ENCODE measurements around the gene PLXNA4. TPM values are rescaled to one million over a fixed set of nuclear protein-coding genes. Genes with fewer than 3 reads are reported as not detected.

PLXNA4 gene
- total RNA-seq, 1 experiment from 2014 or later = 1.0 TPM

DNA sequence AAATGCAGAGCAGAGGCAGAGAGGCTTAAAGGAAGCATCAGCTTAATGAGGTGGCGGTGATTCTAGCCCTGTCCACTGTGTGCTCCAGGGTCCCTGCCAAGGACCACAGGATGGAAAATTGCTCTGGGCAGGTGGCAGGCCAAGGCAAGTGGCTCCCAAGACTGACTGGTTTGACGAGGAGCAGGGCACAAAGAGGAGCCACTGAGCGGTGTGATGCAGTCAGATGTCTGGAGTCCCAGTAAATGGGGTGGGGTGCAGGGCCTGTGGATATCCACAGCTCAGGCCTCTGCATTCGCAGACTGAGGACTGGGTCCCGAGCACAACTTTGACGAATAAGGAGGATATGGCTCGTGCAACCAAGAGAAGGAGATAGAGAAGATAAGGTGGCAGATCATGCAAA, 385.6 kb downstream of the PLXNA4 start:
- peaks cover 45% of the 10 kb centered on the region; the same call in 1 of the 2 replicates for H3K27me3 ChIP-seq (ENCODE audit: insufficient read depth, low read depth)
- no peaks in the 10 kb centered on the region for H3K36me3 ChIP-seq (ENCODE audit: low read depth)
- intact Hi-C loops (cut with micrococcal nuclease; ENCODE audit: unreplicated experiment) = no loop called here
- no peak overlapping the region for H2AFZ ChIP-seq
- H4K20me1 ChIP-seq (ENCODE audit: insufficient read depth) = no peaks in the 10 kb centered on the region
- TF ChIP-seq, protein P1, sequence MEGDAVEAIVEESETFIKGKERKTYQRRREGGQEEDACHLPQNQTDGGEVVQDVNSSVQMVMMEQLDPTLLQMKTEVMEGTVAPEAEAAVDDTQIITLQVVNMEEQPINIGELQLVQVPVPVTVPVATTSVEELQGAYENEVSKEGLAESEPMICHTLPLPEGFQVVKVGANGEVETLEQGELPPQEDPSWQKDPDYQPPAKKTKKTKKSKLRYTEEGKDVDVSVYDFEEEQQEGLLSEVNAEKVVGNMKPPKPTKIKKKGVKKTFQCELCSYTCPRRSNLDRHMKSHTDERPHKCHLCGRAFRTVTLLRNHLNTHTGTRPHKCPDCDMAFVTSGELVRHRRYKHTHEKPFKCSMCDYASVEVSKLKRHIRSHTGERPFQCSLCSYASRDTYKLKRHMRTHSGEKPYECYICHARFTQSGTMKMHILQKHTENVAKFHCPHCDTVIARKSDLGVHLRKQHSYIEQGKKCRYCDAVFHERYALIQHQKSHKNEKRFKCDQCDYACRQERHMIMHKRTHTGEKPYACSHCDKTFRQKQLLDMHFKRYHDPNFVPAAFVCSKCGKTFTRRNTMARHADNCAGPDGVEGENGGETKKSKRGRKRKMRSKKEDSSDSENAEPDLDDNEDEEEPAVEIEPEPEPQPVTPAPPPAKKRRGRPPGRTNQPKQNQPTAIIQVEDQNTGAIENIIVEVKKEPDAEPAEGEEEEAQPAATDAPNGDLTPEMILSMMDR (conservative IDR thresholded peaks at IDR 0.05) = no peak
- TF ChIP-seq EZH2 (IDR thresholded peaks at IDR 0.05; ENCODE audit: low read depth) = no peak
- ChIA-PET POLR2A (ENCODE audit: unreplicated experiment) (no interaction called here), CTCF (no interaction called here)
- no peak overlapping the region for H3K27ac ChIP-seq
- no peak overlapping the region for H3K4me3 ChIP-seq
- peaks cover 15% of the 10 kb centered on the region for H3K9me3 ChIP-seq (ENCODE audit: insufficient read depth, low read depth)
- no peaks in the 10 kb centered on the region for H3F3A ChIP-seq (ENCODE audit: insufficient read depth, low read depth)
- no TSS peak for BruUV-seq (replicated peaks)
- H3K9me2 ChIP-seq (ENCODE audit: insufficient read depth) = no peaks in the 10 kb centered on the region
- no peak overlapping the region for H3K4me2 ChIP-seq
- H3K79me2 ChIP-seq (ENCODE audit: low read depth) = no peaks in the 10 kb centered on the region
- no peak for DNase-seq
- no peaks in the 10 kb centered on the region for H3K4me1 ChIP-seq (replicated peaks; ENCODE audit: insufficient read depth)

DNA sequence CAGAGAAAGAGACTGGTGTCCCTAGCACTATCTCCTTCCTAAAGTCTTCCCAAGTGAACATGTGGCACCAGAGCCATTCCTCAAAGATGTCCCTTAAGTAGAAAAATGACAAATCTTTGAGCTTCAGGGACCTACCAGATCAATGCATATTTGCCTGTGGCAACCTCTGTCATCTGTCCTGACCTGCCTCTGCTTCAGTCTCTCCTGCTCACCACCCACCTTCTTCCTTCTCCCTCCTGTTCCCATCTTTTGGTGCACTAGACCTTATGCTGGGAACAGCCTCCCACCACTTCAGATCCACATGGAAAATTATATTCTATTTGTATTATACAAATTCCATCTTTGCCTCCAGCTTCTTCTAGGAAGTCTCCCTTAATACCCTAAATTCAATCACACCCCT, 386.4 kb downstream of the PLXNA4 start:
- Histone ChIP-seq H3K9me3 (ENCODE audit: insufficient read depth, low read depth) (peaks cover 15% of the 10 kb centered on the region), H3K4me1 (replicated peaks; ENCODE audit: insufficient read depth) (no peaks in the 10 kb centered on the region), H3K4me2 (no peak overlapping the region), H2AFZ (no peak overlapping the region), H3K4me3 (no peak overlapping the region), H4K20me1 (ENCODE audit: insufficient read depth) (no peaks in the 10 kb centered on the region), H3K27me3 (ENCODE audit: insufficient read depth, low read depth) (peaks cover 40% of the 10 kb centered on the region; the same call in 1 of the 2 replicates), H3K36me3 (ENCODE audit: low read depth) (no peaks in the 10 kb centered on the region), H3K27ac (no peak overlapping the region), H3K79me2 (ENCODE audit: low read depth) (no peaks in the 10 kb centered on the region), H3F3A (ENCODE audit: insufficient read depth, low read depth) (no peaks in the 10 kb centered on the region), H3K9me2 (ENCODE audit: insufficient read depth) (no peaks in the 10 kb centered on the region)
- TF ChIP-seq EZH2 (IDR thresholded peaks at IDR 0.05; ENCODE audit: low read depth) = no peak
- TF ChIP-seq, protein P1 (conservative IDR thresholded peaks at IDR 0.05) = no peak
- DNase-seq = peak in 1 of 2 experiments; percentile 10
- CTCF ChIA-PET = no interaction called here
- POLR2A ChIA-PET (ENCODE audit: unreplicated experiment) = no interaction called here
- BruUV-seq (replicated peaks) = no TSS peak
- intact Hi-C loops (cut with micrococcal nuclease; ENCODE audit: unreplicated experiment) = no loop called here

DNA sequence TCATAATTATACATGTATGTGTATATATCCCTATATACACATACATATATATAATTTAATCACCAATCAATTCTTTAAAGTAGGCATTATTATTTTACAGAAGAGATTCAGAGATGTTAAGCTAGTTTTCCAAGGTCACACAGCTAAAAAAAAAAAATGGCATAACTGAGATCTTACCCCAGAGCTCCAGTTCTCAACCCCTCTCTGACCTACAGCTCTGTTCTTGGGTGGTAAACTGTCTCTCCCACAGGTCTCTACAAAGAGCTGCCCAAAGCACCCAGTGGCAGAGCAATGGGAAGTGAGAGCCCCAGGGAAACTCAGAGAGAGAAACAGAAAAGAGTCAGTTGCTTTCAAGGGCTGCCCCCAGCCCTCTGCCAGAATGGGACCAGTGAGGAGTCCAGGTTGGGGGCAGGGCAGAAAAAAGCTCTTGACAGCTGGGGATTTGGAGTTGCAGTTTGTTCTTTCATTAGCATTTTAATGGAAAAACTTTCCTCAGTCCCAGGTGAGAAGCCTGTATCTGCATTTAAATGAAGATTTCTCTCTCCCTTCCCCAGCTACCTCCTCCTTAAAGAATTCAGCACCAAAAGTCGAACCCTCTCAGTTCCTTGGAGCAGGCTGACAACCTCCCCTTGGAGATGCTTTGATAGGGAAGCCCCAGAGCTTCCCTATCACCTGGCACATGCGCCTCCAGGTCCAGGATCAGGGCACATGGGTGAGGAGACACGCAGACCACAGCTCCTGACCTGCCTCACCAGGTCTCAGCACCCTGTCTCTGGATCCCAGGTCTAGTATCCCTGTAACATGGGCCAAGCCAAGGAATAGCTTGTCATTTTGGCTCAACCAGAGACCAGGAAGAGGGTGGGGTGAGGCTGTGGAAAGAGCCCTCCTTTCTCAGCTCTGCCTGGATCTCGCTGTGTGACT, 388.1 kb downstream of the PLXNA4 start:
- no peaks in the 10 kb centered on the region for H3K36me3 ChIP-seq (ENCODE audit: low read depth)
- POLR2A ChIA-PET (ENCODE audit: unreplicated experiment) = no interaction called here
- H2AFZ ChIP-seq = no peak overlapping the region
- no peak overlapping the region for H3K4me2 ChIP-seq
- no TSS peak for BruUV-seq (replicated peaks)
- H3K4me1 ChIP-seq (replicated peaks; ENCODE audit: insufficient read depth) = no peaks in the 10 kb centered on the region
- H3K9me3 ChIP-seq (ENCODE audit: insufficient read depth, low read depth) = peaks cover 15% of the 10 kb centered on the region
- H3K4me3 ChIP-seq = no peak overlapping the region
- H3K79me2 ChIP-seq (ENCODE audit: low read depth) = no peaks in the 10 kb centered on the region
- TF ChIP-seq, protein P1 (conservative IDR thresholded peaks at IDR 0.05) = no peak
- TF ChIP-seq EZH2 (IDR thresholded peaks at IDR 0.05; ENCODE audit: low read depth) = no peak
- H3K27me3 ChIP-seq (ENCODE audit: insufficient read depth, low read depth) = peaks cover 42% of the 10 kb centered on the region
- CTCF ChIA-PET = no interaction called here
- no peaks in the 10 kb centered on the region for H3F3A ChIP-seq (ENCODE audit: insufficient read depth, low read depth)
- DNase-seq = no peak
- intact Hi-C loops (cut with micrococcal nuclease; ENCODE audit: unreplicated experiment) = no loop called here
- H4K20me1 ChIP-seq (ENCODE audit: insufficient read depth) = no peaks in the 10 kb centered on the region
- no peaks in the 10 kb centered on the region for H3K9me2 ChIP-seq (ENCODE audit: insufficient read depth)
- H3K27ac ChIP-seq = no peak overlapping the region

Data from PC-9 (cell line).